Measurements from ENCODE around the gene CFAP65. TPM values are rescaled to one million over a fixed set of nuclear protein-coding genes. Genes with fewer than 3 reads are reported as not detected.
A peak's percentile ranks its signal among the peaks of the same experiment; 100 is the strongest.

CFAP65 gene
- total RNA-seq, 1 experiment from 2014 or later = not detected

GRCh38 chr2:218961229-218961628 is 80.1 kb downstream of the CFAP65 start:
- H3K27me3 ChIP-seq (ENCODE audit: low read length) = no peaks in the 10 kb centered on the region
- H3K9ac ChIP-seq (ENCODE audit: low read length) = no peak overlapping the region
- no peak overlapping the region for H3K4me3 ChIP-seq (ENCODE audit: low read length)
- peaks cover 24% of the 10 kb centered on the region for H3K4me1 ChIP-seq (ENCODE audit: low read length)
- no peaks in the 10 kb centered on the region for H3K9me2 ChIP-seq (replicated peaks; ENCODE audit: insufficient read depth, low read length)
- no peaks in the 10 kb centered on the region for H4K20me1 ChIP-seq (ENCODE audit: insufficient read depth, low read depth, low read length)
- no peak overlapping the region for H2AFZ ChIP-seq (ENCODE audit: low read length)
- no peaks in the 10 kb centered on the region for H3K9me3 ChIP-seq (ENCODE audit: low read length)
- no peak overlapping the region for H3K4me2 ChIP-seq (ENCODE audit: low read depth, low read length, poor library complexity, severe bottlenecking)
- H3K36me3 ChIP-seq (ENCODE audit: insufficient read depth, low read length) = no peaks in the 10 kb centered on the region
- no peaks in the 10 kb centered on the region for H3K79me2 ChIP-seq (ENCODE audit: low read length)
- H3K27ac ChIP-seq (ENCODE audit: low read length) = no peak overlapping the region
- no peak for DNase-seq

- Histone ChIP-seq H3K27ac (ENCODE audit: low read length) (no peak overlapping the region), H3K27me3 (ENCODE audit: low read length) (no peaks in the 10 kb centered on the region), H3K79me2 (ENCODE audit: low read length) (no peaks in the 10 kb centered on the region), H3K9ac (ENCODE audit: low read length) (no peak overlapping the region), H3K9me2 (replicated peaks; ENCODE audit: insufficient read depth, low read length) (no peaks in the 10 kb centered on the region), H2AFZ (ENCODE audit: low read length) (no peak overlapping the region), H3K4me2 (ENCODE audit: low read depth, low read length, poor library complexity, severe bottlenecking) (no peak overlapping the region), H4K20me1 (ENCODE audit: insufficient read depth, low read depth, low read length) (no peaks in the 10 kb centered on the region), H3K9me3 (ENCODE audit: low read length) (no peaks in the 10 kb centered on the region), H3K4me1 (ENCODE audit: low read length) (peaks cover 24% of the 10 kb centered on the region), H3K36me3 (ENCODE audit: insufficient read depth, low read length) (no peaks in the 10 kb centered on the region), H3K4me3 (ENCODE audit: low read length) (no peak overlapping the region)
- DNase-seq = no peak
These were observed 80.8 kb downstream of the CFAP65 start for GRCh38 chr2:218960309-218961165.

GRCh38 chr2:218959761-218960308 is 81.5 kb downstream of the CFAP65 start:
- Histone ChIP-seq H3K9me3 (ENCODE audit: low read length) (no peaks in the 10 kb centered on the region), H3K9ac (ENCODE audit: low read length) (peak overlapping the region; percentile 65), H3K9me2 (replicated peaks; ENCODE audit: insufficient read depth, low read length) (no peaks in the 10 kb centered on the region), H3K36me3 (ENCODE audit: insufficient read depth, low read length) (no peaks in the 10 kb centered on the region), H3K4me3 (ENCODE audit: low read length) (peak overlapping the region; percentile 67), H3K27me3 (ENCODE audit: low read length) (no peaks in the 10 kb centered on the region), H3K27ac (ENCODE audit: low read length) (no peak overlapping the region), H3K4me2 (ENCODE audit: low read depth, low read length, poor library complexity, severe bottlenecking) (peak overlapping the region; percentile 75), H3K4me1 (ENCODE audit: low read length) (peaks cover 23% of the 10 kb centered on the region), H4K20me1 (ENCODE audit: insufficient read depth, low read depth, low read length) (no peaks in the 10 kb centered on the region), H2AFZ (ENCODE audit: low read length) (no peak overlapping the region), H3K79me2 (ENCODE audit: low read length) (no peaks in the 10 kb centered on the region)
- DNase-seq = no peak

GRCh38 chr2:218959141-218959731 is 82.1 kb downstream of the CFAP65 start, which contains the start of gene CDK5R2:
CDK5R2 (plus strand) TSS chr2:218959666; CDS start chr2:218959821, 155 bp downstream.
- peak within 1 kb of the TSS; percentile 90 for H2AFZ ChIP-seq (ENCODE audit: low read length)
- peak within 1 kb of the TSS; percentile 67 for H3K4me3 ChIP-seq (ENCODE audit: low read length)
- no peaks in the 10 kb centered on the region for H3K9me2 ChIP-seq (replicated peaks; ENCODE audit: insufficient read depth, low read length)

DNA sequence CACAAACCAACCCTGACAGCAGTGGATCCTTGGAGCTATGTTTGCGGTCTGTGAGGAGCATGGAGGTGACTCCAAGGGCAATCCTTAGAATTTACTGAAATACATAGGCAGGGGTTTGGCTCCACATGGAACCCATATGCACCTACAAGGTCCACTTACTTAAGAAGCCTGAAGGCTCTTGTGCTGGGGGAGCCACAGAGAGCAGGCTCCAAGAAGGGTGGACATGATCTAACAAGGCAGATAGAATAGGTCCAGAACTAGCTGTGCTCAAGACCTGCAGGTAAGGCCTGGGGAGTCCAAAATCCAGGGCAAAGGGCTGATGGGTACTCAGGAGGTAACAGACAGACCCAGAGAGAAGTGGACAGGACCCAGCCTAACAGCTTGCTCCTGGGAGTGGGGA is 83.0 kb downstream of the CFAP65 start:
- H3K9me3 ChIP-seq (ENCODE audit: low read length) = no peaks in the 10 kb centered on the region
- H4K20me1 ChIP-seq (ENCODE audit: insufficient read depth, low read depth, low read length) = no peaks in the 10 kb centered on the region
- no peak for DNase-seq
- no peaks in the 10 kb centered on the region for H3K9me2 ChIP-seq (replicated peaks; ENCODE audit: insufficient read depth, low read length)
- no peak overlapping the region for H3K4me3 ChIP-seq (ENCODE audit: low read length)
- H3K36me3 ChIP-seq (ENCODE audit: insufficient read depth, low read length) = no peaks in the 10 kb centered on the region
- peaks cover 11% of the 10 kb centered on the region for H3K4me1 ChIP-seq (ENCODE audit: low read length)
- no peaks in the 10 kb centered on the region for H3K27me3 ChIP-seq (ENCODE audit: low read length)
- H2AFZ ChIP-seq (ENCODE audit: low read length) = no peak overlapping the region
- H3K27ac ChIP-seq (ENCODE audit: low read length) = no peak overlapping the region
- H3K79me2 ChIP-seq (ENCODE audit: low read length) = no peaks in the 10 kb centered on the region
- H3K4me2 ChIP-seq (ENCODE audit: low read depth, low read length, poor library complexity, severe bottlenecking) = no peak overlapping the region
- H3K9ac ChIP-seq (ENCODE audit: low read length) = no peak overlapping the region

More at GRCh38 chr2:218959141-218959731, 82.1 kb downstream of the CFAP65 start, which contains the start of gene CDK5R2:
- H3K27ac ChIP-seq (ENCODE audit: low read length) = no peak within 1 kb of the TSS
- H4K20me1 ChIP-seq (ENCODE audit: insufficient read depth, low read depth, low read length) = no peaks in the 10 kb centered on the region
- H3K9me3 ChIP-seq (ENCODE audit: low read length) = no peaks in the 10 kb centered on the region
- H3K4me2 ChIP-seq (ENCODE audit: low read depth, low read length, poor library complexity, severe bottlenecking) = peak within 1 kb of the TSS; percentile 75
- H3K79me2 ChIP-seq (ENCODE audit: low read length) = no peaks in the 10 kb centered on the region
- H3K9ac ChIP-seq (ENCODE audit: low read length) = peak within 1 kb of the TSS; percentile 69
- H3K4me1 ChIP-seq (ENCODE audit: low read length) = peaks cover 17% of the 10 kb centered on the region
- peak; percentile 98 for DNase-seq
- H3K27me3 ChIP-seq (ENCODE audit: low read length) = no peaks in the 10 kb centered on the region
- no peaks in the 10 kb centered on the region for H3K36me3 ChIP-seq (ENCODE audit: insufficient read depth, low read length)

- Histone ChIP-seq H3K4me1 (ENCODE audit: low read length) (peaks cover 11% of the 10 kb centered on the region), H2AFZ (ENCODE audit: low read length) (no peak overlapping the region), H3K4me3 (ENCODE audit: low read length) (no peak overlapping the region), H3K27me3 (ENCODE audit: low read length) (no peaks in the 10 kb centered on the region), H3K9me2 (replicated peaks; ENCODE audit: insufficient read depth, low read length) (no peaks in the 10 kb centered on the region), H3K4me2 (ENCODE audit: low read depth, low read length, poor library complexity, severe bottlenecking) (no peak overlapping the region), H4K20me1 (ENCODE audit: insufficient read depth, low read depth, low read length) (no peaks in the 10 kb centered on the region), H3K9ac (ENCODE audit: low read length) (no peak overlapping the region), H3K36me3 (ENCODE audit: insufficient read depth, low read length) (no peaks in the 10 kb centered on the region), H3K9me3 (ENCODE audit: low read length) (no peaks in the 10 kb centered on the region), H3K79me2 (ENCODE audit: low read length) (no peaks in the 10 kb centered on the region), H3K27ac (ENCODE audit: low read length) (no peak overlapping the region)
- no peak for DNase-seq
These were observed 83.6 kb downstream of the CFAP65 start for GRCh38 chr2:218957671-218958070.

DNA sequence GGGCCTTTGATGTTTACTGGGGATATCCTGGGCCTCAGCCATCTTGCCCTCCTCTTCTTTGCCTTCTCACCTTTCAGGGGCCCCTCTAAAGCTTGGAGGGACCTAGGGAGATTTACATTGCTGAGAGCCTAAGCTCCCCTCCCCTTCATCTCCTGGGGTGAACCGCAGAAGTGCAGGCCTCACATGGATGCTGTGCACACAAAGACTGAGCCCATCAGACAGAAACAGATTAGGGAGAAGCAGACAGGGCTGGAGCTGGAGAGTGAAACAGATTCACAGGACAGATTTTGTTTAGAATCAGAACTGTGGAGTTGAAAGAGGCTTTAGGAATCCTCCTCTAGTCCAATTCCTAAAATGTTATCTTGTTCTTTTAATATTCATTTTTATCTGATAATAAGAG is 85.3 kb downstream of the CFAP65 start:
- Histone ChIP-seq H4K20me1 (ENCODE audit: insufficient read depth, low read depth, low read length) (no peaks in the 10 kb centered on the region), H3K4me3 (ENCODE audit: low read length) (no peak overlapping the region), H3K4me1 (ENCODE audit: low read length) (peaks cover 11% of the 10 kb centered on the region), H2AFZ (ENCODE audit: low read length) (no peak overlapping the region), H3K36me3 (ENCODE audit: insufficient read depth, low read length) (no peaks in the 10 kb centered on the region), H3K27me3 (ENCODE audit: low read length) (no peaks in the 10 kb centered on the region), H3K9me2 (replicated peaks; ENCODE audit: insufficient read depth, low read length) (no peaks in the 10 kb centered on the region), H3K4me2 (ENCODE audit: low read depth, low read length, poor library complexity, severe bottlenecking) (no peak overlapping the region), H3K27ac (ENCODE audit: low read length) (no peak overlapping the region), H3K79me2 (ENCODE audit: low read length) (no peaks in the 10 kb centered on the region), H3K9ac (ENCODE audit: low read length) (no peak overlapping the region), H3K9me3 (ENCODE audit: low read length) (no peaks in the 10 kb centered on the region)
- no peak for DNase-seq
